SK-N-SH (cell line): ENCODE data around the gene ATXN7L2. TPM values are rescaled to one million over a fixed set of nuclear protein-coding genes. Genes with fewer than 3 reads are reported as not detected.
A peak's percentile ranks its signal among the peaks of the same experiment; 100 is the strongest.

ENCODE experiments used
- CTCF ChIA-PET: fragments of 300-600, 350-600 bp; formaldehyde crosslinking; extraction: SDS; loops from one replicate; lab custom pipeline; 2021; lab: Yijun Ruan, JAX
- POLR2A ChIA-PET: fragments of 350-600 bp; sonication (Branson Sonifier 250); formaldehyde crosslinking; extraction: SDS; loops from one replicate; lab custom pipeline; 2020; ENCODE audit warnings: antibody characterized with exemption, inconsistent platforms; lab: Yijun Ruan, JAX
- DNase-seq: peaks from one replicate; pipeline ENCODE4 v3.0.0; 2012
- H2AFZ ChIP-seq: fragments of 200-600 bp; sonication (generic); 2 replicates; pipeline ENCODE4 v1.8.1; 2016; ENCODE audit warnings: antibody characterized with exemption, mild to moderate bottlenecking, low read depth
- H3F3A ChIP-seq: fragments of 200-600 bp; sonication (generic); replicated peaks from 2 replicates; pipeline ENCODE3; 2016; ENCODE audit warnings: antibody characterized with exemption, mild to moderate bottlenecking; ENCODE audit not compliant: insufficient read depth
- H3K27ac ChIP-seq, 2 experiments: fragments of 200-500 bp in 1 of 2; fragments of 200-600 bp in 1 of 2; sonication (Bioruptor generic) in 1 of 2; sonication (generic), shearing (Covaris generic) in 1 of 2; 2 replicates each; pipeline versions ENCODE4 v1.5.1 to v1.6.1; 2014 to 2016; ENCODE audit warnings: low read depth in 2 of 2, inconsistent platforms in 1 of 2, low read length in 1 of 2, mild to moderate bottlenecking in 1 of 2, mixed read lengths in 1 of 2
- H3K27me3 ChIP-seq: fragments of 200-600 bp; sonication (generic), shearing (Covaris generic); 2 replicates; pipeline ENCODE4 v1.6.1; 2016; ENCODE audit warnings: mixed run types; ENCODE audit not compliant: insufficient read depth
- H3K36me3 ChIP-seq, 2 experiments: fragments of 200-500 bp in 1 of 2; fragments of 200-600 bp in 1 of 2; sonication (Bioruptor generic) in 1 of 2; sonication (generic) in 1 of 2; replicated peaks in 1 of 2; 2 replicates each; pipeline versions ENCODE3 to v1.5.1; 2014 to 2016; ENCODE audit warnings: low read length in 1 of 2, mild to moderate bottlenecking in 1 of 2; ENCODE audit not compliant: insufficient read depth in 2 of 2, control insufficient read depth in 1 of 2
- H3K4me1 ChIP-seq, 2 experiments: fragments of 200-500 bp in 1 of 2; fragments of 200-600 bp in 1 of 2; sonication (Bioruptor generic) in 1 of 2; sonication (generic), shearing (Covaris generic) in 1 of 2; 2 replicates each; pipeline versions ENCODE4 v1.5.1 to v1.6.1; 2014 to 2016; ENCODE audit warnings: low read depth in 1 of 2, low read length in 1 of 2, mixed run types in 1 of 2; ENCODE audit not compliant: insufficient read depth in 2 of 2, control insufficient read depth in 1 of 2
- H3K4me2 ChIP-seq: fragments of 200-600 bp; sonication (generic), shearing (Covaris generic); 2 replicates; pipeline ENCODE4 v1.6.1; 2017; ENCODE audit warnings: mixed run types
- H3K4me3 ChIP-seq, 2 experiments: fragments of 200-500 bp in 1 of 2; fragments of 200-600 bp in 1 of 2; sonication (Bioruptor generic) in 1 of 2; sonication (generic), shearing (Covaris generic) in 1 of 2; 2 replicates each; pipeline versions ENCODE4 v1.5.1 to v1.8.1; 2014 to 2016; ENCODE audit warnings: low read depth in 2 of 2, inconsistent platforms in 1 of 2, low read length in 1 of 2, mild to moderate bottlenecking in 1 of 2, mixed read lengths in 1 of 2, moderate library complexity in 1 of 2
- H3K79me2 ChIP-seq: fragments of 200-600 bp; sonication (generic); 2 replicates; pipeline ENCODE4 v1.8.1; 2017; ENCODE audit warnings: mild to moderate bottlenecking; ENCODE audit not compliant: insufficient read depth
- H3K9ac ChIP-seq: fragments of 200-600 bp; sonication (generic); 2 replicates; pipeline ENCODE4 v1.6.1; 2017; ENCODE audit warnings: mixed run types
- H3K9me2 ChIP-seq: fragments of 200-600 bp; sonication (generic); 2 replicates; pipeline ENCODE4 v1.6.1; 2017; ENCODE audit warnings: mixed run types
- H3K9me3 ChIP-seq: fragments of 200-600 bp; sonication (generic); 2 replicates; pipeline ENCODE4 v1.6.1; 2017; ENCODE audit warnings: mixed run types, mild to moderate bottlenecking, moderate library complexity
- H4K20me1 ChIP-seq: fragments of 200-600 bp; sonication (generic); 2 replicates; pipeline ENCODE4 v1.6.1; 2017; ENCODE audit warnings: mild to moderate bottlenecking, mixed run types; ENCODE audit not compliant: insufficient read depth
- CHD2 ChIP-seq: fragments of 150-350 bp; IDR thresholded peaks from 2 replicates; pipeline ENCODE4 v1.6.1; 2018; ENCODE audit warnings: low read length; ENCODE audit not compliant: partially characterized antibody
- ELF1 ChIP-seq: IDR thresholded peaks from 2 replicates; pipeline ENCODE4 v1.4.0; 2012
- EP300 ChIP-seq, 2 experiments: IDR thresholded peaks; 2 replicates each; pipeline versions ENCODE4 v1.4.0 to v1.6.1; 2012; ENCODE audit warnings: borderline replicate concordance in 1 of 2, low read depth in 1 of 2, low read length in 1 of 2
- EZH2phosphoT487 ChIP-seq: fragments of 200-600 bp; sonication (generic); IDR thresholded peaks from 2 replicates; pipeline ENCODE4 v1.6.1; 2017; ENCODE audit warnings: low read depth, mixed run types, mild to moderate bottlenecking, antibody characterized with exemption, moderate library complexity, borderline replicate concordance
- FOSL2 ChIP-seq: IDR thresholded peaks from 2 replicates; pipeline ENCODE4 v1.4.0; 2012; ENCODE audit warnings: low read depth, mild to moderate bottlenecking, moderate library complexity, borderline replicate concordance
- FOXJ3 ChIP-seq: sonication (generic); formaldehyde crosslinking; IDR thresholded peaks from 2 replicates; pipeline ENCODE4 v1.5.1; 2020; ENCODE audit warnings: mild to moderate bottlenecking, missing genetic modification reagents
- JUND ChIP-seq: IDR thresholded peaks from 2 replicates; pipeline ENCODE4 v1.4.0; 2012
- MEF2A ChIP-seq: IDR thresholded peaks from 2 replicates; pipeline ENCODE4 v1.4.0; 2012; ENCODE audit warnings: low read depth, borderline replicate concordance
- NFIC ChIP-seq: IDR thresholded peaks from 2 replicates; pipeline ENCODE4 v1.4.0; 2012; ENCODE audit warnings: borderline replicate concordance
- NRF1 ChIP-seq: IDR thresholded peaks from 2 replicates; pipeline ENCODE4 v1.6.1; 2012; ENCODE audit warnings: low read depth, mild to moderate bottlenecking, low read length
- PBX3 ChIP-seq: IDR thresholded peaks from 2 replicates; pipeline ENCODE4; 2012
- RAD21 ChIP-seq: IDR thresholded peaks from 2 replicates; pipeline ENCODE4 v1.6.1; 2012; ENCODE audit warnings: mild to moderate bottlenecking, low read length
- RFX5 ChIP-seq: IDR thresholded peaks from 2 replicates; pipeline ENCODE4 v1.6.1; 2012; ENCODE audit warnings: mild to moderate bottlenecking, improper control_type of control experiment, low read length
- RXRA ChIP-seq: IDR thresholded peaks from 2 replicates; pipeline ENCODE4 v1.4.0; 2012; ENCODE audit warnings: low read depth, mild to moderate bottlenecking, borderline replicate concordance
- SIN3A ChIP-seq: IDR thresholded peaks from 2 replicates; pipeline ENCODE4 v1.6.1; 2012; ENCODE audit warnings: low read depth, mild to moderate bottlenecking, low read length, moderate library complexity, borderline replicate concordance
- TAF1 ChIP-seq: IDR thresholded peaks from 2 replicates; pipeline ENCODE4 v1.6.1; 2012; ENCODE audit warnings: low read depth, mild to moderate bottlenecking, low read length, moderate library complexity, borderline replicate concordance
- USF2 ChIP-seq: fragments of 150-350 bp; IDR thresholded peaks from 2 replicates; pipeline ENCODE4 v1.6.1; 2017; ENCODE audit warnings: antibody characterized with exemption, low read length, low read depth, borderline replicate concordance
- ZBTB33 ChIP-seq: IDR thresholded peaks from 2 replicates; pipeline ENCODE4 v1.4.0; 2012; ENCODE audit warnings: low read depth, borderline replicate concordance
- WGBS: methylation state at CpG from one replicate; pipeline ENCODE4 v1.1.6; 2017; ENCODE audit warnings: low lambda C conversion rate; 5-methylcytosine and 5-hydroxymethylcytosine counted together
- polyA plus RNA-seq, 3 experiments: library from polyadenylated mRNA; depleted of rRNA; stranded (reverse); fragments of >200 nt; gene quantifications; 2 replicates each; pipeline ENCODE4 v1.2.3, GENCODE V29; 2012
- TF ChIP-seq, protein P1 (sequence below): fragments of 200-600 bp; sonication (generic); IDR thresholded peaks from 2 replicates; pipeline ENCODE4 v1.6.1; 2017; ENCODE audit warnings: antibody characterized with exemption, mild to moderate bottlenecking, moderate library complexity
- TF ChIP-seq, protein P2 (sequence below): IDR thresholded peaks from 2 replicates; pipeline ENCODE4 v1.4.0; 2012; ENCODE audit warnings: low read depth, borderline replicate concordance

The ATXN7L2 gene
- polyA plus RNA-seq, 1 of the 3 experiments (the other 2 are of a cell fraction), result 4.0 TPM

GRCh38 chr1:109438798-109439297 lies 44.9 kb upstream of the ATXN7L2 start:
- no peak overlapping the region for H3K4me3 ChIP-seq
- TF ChIP-seq, protein P1, sequence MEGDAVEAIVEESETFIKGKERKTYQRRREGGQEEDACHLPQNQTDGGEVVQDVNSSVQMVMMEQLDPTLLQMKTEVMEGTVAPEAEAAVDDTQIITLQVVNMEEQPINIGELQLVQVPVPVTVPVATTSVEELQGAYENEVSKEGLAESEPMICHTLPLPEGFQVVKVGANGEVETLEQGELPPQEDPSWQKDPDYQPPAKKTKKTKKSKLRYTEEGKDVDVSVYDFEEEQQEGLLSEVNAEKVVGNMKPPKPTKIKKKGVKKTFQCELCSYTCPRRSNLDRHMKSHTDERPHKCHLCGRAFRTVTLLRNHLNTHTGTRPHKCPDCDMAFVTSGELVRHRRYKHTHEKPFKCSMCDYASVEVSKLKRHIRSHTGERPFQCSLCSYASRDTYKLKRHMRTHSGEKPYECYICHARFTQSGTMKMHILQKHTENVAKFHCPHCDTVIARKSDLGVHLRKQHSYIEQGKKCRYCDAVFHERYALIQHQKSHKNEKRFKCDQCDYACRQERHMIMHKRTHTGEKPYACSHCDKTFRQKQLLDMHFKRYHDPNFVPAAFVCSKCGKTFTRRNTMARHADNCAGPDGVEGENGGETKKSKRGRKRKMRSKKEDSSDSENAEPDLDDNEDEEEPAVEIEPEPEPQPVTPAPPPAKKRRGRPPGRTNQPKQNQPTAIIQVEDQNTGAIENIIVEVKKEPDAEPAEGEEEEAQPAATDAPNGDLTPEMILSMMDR, result no peak
- no peak for TF ChIP-seq FOXJ3
- TF ChIP-seq RFX5, result no peak
- TF ChIP-seq FOSL2, result peak; percentile 63; the same call in 1 of the 2 replicates
- peak; percentile 94 for TF ChIP-seq MEF2A
- TF ChIP-seq NRF1, result no peak
- TF ChIP-seq USF2, result no peak
- TF ChIP-seq RAD21, result no peak
- TF ChIP-seq, all 33 proteins: peak for 2
- 81% methylated on average over 3 of the region's 3 CpGs for WGBS
- Histone ChIP-seq H3K79me2 (no peaks in the 10 kb centered on the region), H3K27ac (peak overlapping the region in 1 of 2 experiments; percentile 58; a peak in 2 of 4 replicates), H3K4me1 (peaks cover 0 to 9% of the 10 kb centered on the region in 2 experiments; a peak in 1 of 4 replicates), H3K36me3 (no peaks in the 10 kb centered on the region), H4K20me1 (no peaks in the 10 kb centered on the region), H3K4me2 (0 out of 2 replicates have a peak overlapping the region, but pooled peaks have one; percentile 3), H3K9ac (no peak overlapping the region), H3K9me3 (no peaks in the 10 kb centered on the region), H2AFZ (peak overlapping the region; percentile 31; the same call in 1 of the 2 replicates), H3K27me3 (peaks cover 7% of the 10 kb centered on the region), H3K9me2 (no peaks in the 10 kb centered on the region), H3F3A (peaks cover 7% of the 10 kb centered on the region)
- POLR2A ChIA-PET, result no interaction called here
- CTCF ChIA-PET, result no interaction called here
- DNase-seq, result no peak

GRCh38 chr1:109441069-109441468 lies 42.6 kb upstream of the ATXN7L2 start:
- Histone ChIP-seq H3K9ac (no peak overlapping the region), H3K27ac (no peak overlapping the region), H3F3A (peaks cover 7% of the 10 kb centered on the region), H4K20me1 (no peaks in the 10 kb centered on the region), H3K9me3 (no peaks in the 10 kb centered on the region), H3K79me2 (no peaks in the 10 kb centered on the region), H3K9me2 (no peaks in the 10 kb centered on the region), H3K4me2 (no peak overlapping the region), H2AFZ (no peak overlapping the region), H3K27me3 (peaks cover 15% of the 10 kb centered on the region), H3K36me3 (no peaks in the 10 kb centered on the region), H3K4me3 (no peak overlapping the region), H3K4me1 (peaks cover 0 to 9% of the 10 kb centered on the region in 2 experiments; a peak in 1 of 4 replicates)
- DNase-seq, result no peak
- CTCF ChIA-PET, result no interaction called here
- POLR2A ChIA-PET, result no interaction called here
- WGBS, result 9% methylated on average over 1 of the region's 1 CpG
- TF ChIP-seq, protein P2, sequence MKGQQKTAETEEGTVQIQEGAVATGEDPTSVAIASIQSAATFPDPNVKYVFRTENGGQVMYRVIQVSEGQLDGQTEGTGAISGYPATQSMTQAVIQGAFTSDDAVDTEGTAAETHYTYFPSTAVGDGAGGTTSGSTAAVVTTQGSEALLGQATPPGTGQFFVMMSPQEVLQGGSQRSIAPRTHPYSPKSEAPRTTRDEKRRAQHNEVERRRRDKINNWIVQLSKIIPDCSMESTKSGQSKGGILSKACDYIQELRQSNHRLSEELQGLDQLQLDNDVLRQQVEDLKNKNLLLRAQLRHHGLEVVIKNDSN, result no peak
- TF ChIP-seq RFX5 (no peak), SIN3A (no peak), CHD2 (no peak), ELF1 (no peak), FOXJ3 (no peak), EZH2phosphoT487 (no peak), RAD21 (no peak), ZBTB33 (no peak), EP300 (IDR thresholded peaks at IDR 0.05; ENCODE audit: borderline replicate concordance in 1 of 2, low read depth in 1 of 2, low read length in 1 of 2) (no peak), RXRA (no peak), USF2 (no peak), NFIC (no peak), TAF1 (no peak), PBX3 (no peak), JUND (no peak)
